Thyroid gland (tissue), 4 donors: ENCODE measurements around the gene TNFRSF12A.

Source experiments
- POLR2A ChIP-seq, 2 donors: fragments of 450-650 bp; IDR thresholded peaks; one replicate each; pipeline ENCODE4 v1.6.1; 2017; ENCODE audit warnings: antibody characterized with exemption in 2 of 2, mild to moderate bottlenecking in 2 of 2, moderate library complexity in 1 of 2
- TF ChIP-seq, protein P1 (sequence below), 6 experiments: fragments of 200-600 bp in 3 of 6; fragments of 450-650 bp in 3 of 6; sonication (generic) in 3 of 6; IDR thresholded peaks; one replicate each; pipeline ENCODE4 v1.5.1; 2016 to 2019; ENCODE audit warnings: antibody characterized with exemption in 6 of 6, mild to moderate bottlenecking in 2 of 6, inconsistent platforms in 1 of 6, moderate library complexity in 1 of 6

- TF ChIP-seq, protein P1, sequence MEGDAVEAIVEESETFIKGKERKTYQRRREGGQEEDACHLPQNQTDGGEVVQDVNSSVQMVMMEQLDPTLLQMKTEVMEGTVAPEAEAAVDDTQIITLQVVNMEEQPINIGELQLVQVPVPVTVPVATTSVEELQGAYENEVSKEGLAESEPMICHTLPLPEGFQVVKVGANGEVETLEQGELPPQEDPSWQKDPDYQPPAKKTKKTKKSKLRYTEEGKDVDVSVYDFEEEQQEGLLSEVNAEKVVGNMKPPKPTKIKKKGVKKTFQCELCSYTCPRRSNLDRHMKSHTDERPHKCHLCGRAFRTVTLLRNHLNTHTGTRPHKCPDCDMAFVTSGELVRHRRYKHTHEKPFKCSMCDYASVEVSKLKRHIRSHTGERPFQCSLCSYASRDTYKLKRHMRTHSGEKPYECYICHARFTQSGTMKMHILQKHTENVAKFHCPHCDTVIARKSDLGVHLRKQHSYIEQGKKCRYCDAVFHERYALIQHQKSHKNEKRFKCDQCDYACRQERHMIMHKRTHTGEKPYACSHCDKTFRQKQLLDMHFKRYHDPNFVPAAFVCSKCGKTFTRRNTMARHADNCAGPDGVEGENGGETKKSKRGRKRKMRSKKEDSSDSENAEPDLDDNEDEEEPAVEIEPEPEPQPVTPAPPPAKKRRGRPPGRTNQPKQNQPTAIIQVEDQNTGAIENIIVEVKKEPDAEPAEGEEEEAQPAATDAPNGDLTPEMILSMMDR (IDR thresholded peaks at IDR 0.05): no peak
- TF ChIP-seq POLR2A (IDR thresholded peaks at IDR 0.05): no peak
These were observed 12.5 kb downstream of the TNFRSF12A start for GRCh38 chr16:3032624-3033023.
